Measurements from ENCODE around the gene TPP1.
A peak's percentile ranks its signal among the peaks of the same experiment; 100 is the strongest.

Gene TPP1

DNA sequence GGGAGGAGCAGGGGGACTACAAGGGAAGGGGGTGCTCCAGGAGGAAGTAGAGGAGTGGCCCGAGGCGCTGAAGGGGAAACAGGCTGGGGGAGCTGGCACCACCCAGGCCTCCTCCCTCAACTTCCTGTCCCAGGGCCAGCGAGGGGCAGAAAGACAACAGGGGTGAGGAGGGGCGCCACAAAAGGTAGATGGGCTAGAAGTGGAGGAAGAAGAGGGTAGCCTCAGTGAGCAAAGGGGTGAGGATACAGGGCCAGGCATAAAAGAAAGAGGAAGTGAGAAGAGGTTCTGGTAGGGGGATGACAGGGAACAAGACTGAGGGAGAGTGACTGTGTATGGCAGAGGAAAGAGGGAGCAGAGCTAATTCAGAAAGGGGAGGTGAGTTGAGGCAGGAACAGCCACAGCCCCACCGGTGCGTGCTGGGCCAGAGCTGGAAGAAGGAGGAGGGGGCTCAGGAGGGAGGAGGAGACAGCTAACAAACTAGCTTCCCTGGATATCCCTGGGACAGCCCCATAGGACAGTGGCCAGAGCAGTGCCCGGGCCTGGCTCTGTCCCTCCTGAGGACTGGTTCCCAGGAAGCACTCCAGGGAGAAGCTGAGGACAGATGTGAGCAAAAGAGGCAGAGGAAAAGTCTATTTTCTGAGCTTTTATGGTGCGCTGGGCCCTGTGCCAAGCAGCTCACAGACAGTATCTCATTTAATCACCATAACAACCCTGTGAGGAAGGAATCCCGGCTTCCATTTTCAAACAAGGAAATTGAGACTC, 27.9 kb upstream of the TPP1 start:
- DNase-seq = peak; percentile 45

DNA sequence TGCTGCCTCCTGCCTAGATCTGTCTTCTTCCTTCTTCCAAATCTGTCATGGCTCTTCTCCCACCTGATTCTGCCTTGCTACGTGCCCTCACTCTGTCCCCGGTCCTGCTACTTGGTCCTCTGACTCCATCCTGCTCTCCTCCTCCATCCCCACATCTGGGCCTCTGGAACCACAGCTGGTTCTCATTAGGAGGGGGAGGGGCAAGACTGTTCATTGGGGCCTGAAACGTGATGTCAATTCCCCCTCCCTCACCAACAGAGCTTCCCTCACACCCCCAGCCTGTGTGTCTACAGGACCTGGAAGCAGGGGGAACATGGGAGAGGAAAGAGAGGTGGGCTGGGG, 27.3 kb upstream of the TPP1 start:
- DNase-seq = peak; percentile 14

DNA sequence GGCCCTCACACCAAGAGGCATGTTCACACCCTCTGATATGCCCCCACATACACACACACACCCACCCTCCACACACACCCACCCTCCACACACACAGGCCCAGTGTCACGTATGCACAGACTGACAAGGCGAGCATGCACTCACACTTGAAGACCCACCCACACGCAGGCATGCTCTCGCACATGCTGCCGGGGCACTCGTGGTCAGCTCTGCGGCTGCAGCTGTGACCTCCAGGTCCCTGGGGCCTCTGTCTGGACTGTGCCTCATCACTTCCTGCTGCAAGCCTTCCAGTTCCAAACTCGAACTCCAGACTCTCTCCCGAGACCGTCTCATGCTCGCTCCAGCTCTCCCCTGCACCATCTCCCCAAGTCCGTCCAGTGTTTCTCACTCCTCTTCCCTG, 26.8 kb upstream of the TPP1 start:
- no peak for DNase-seq

DNA sequence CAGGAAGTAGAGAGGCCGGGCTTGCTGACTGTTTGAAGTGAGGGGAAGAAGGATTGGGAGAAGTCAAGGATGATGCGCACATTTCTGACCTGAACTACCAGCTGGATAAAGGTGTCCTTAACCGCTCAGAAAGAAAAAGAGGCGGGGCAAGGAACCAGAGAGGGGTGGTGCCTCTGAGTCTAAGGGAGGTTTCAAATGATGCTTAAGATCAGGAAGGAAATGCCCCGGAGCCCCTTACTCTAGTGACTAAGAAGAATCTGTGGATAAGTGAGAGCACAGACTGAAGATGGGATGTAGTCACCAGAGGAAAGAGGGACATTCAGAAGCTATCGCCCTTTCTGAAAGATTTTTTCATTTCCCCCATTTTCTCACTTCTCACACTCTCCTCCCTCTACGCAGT, 23.7 kb upstream of the TPP1 start:
- DNase-seq = no peak

DNA sequence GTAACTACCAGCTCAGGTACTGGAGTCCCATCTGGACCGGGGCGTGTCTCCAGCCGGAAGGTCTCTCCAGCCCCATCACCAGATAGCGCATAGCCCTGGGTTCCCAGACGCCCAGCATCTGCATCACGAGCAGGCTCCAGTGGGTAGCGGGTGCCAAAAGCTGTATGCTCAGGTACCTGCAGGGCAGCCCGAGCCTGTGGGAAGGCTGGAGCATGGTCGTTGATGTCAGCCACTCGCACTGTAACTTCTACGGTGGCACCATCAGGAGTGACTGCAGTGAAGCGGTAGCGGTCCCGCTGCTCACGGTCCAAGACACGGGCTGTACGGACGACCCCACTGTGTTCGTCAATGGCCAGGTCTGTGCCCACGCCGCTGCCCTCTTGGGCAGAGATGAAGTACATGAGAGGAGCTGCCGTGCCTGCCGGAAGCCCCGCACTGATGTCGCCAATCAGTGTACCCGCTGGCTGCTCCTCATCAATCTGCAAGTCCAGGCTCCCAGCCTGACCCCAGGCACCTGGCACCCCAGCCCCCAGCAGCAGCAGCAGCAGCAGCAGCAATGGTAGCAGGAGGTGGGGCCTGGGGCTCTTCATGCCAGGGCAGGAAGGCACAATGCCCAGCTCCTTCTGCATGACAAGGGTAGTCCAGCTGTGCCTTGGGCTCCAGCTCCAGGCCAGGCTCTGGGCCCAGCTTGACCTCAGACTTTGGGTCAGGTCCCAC, 21.9 kb upstream of the TPP1 start:
- DNase-seq = no peak

DNA sequence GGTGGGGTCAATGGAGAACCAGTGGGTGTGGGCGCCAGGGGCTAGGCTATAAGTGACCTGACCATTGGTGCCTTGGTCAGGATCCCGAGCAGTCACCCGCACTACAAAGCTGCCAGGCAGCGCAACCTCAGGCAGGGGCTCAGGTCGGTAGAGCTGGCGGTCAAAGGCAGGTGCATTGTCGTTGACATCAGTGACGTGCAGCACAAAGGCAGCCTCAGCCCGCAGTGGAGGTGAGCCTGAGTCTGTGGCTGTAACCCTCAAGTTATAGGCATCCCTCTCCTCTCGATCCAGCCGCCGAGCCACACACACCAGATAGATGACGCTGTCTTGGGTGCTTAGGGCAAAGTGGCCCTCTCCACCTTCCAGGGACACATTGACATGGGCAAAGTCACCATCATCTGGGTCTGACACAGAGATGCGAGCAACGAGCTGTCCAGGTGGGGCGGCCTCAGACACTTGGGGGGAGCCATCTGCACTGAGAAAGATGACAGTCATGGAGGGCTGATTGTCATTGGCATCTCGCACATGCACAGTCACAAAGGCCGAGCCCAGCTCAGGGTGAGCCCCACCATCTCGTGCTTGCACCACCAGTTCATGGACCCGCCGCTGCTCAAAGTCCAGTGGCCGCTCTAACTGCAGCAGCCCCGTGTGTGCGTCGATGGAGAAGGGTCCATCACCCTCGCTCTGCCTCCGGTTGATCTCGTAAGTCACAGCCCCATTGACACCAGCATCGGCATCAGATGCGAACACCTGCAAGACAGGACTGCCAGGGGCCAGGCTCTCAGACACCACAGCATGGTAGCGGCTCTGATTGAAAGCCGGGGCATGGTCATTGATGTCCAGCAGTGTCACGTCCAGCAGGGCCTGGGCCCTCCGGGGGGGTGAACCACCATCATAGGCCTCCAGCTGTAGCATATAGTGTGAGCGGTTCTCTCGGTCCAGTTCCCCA, 21.1 kb upstream of the TPP1 start:
- DNase-seq = no peak

DNA sequence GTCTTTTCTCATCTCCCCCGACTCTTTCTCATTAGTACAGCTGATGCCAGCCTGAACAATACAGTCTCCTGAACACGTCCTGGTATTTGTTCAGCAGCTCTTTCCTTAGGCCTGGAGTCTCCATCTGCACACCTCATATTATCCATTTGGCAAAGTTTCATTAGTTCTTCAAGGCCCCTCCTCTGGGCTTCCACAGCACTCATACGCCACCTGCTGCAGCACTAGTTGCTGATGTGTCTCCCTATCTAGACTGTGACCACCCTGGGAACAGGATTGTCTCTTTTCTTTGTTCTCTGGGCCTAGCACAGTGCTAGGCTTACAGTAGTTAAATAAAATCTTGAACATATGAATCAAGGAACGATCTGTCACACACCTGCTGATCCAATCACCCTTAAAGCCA, 19.2 kb upstream of the TPP1 start:
- no peak for DNase-seq

DNA sequence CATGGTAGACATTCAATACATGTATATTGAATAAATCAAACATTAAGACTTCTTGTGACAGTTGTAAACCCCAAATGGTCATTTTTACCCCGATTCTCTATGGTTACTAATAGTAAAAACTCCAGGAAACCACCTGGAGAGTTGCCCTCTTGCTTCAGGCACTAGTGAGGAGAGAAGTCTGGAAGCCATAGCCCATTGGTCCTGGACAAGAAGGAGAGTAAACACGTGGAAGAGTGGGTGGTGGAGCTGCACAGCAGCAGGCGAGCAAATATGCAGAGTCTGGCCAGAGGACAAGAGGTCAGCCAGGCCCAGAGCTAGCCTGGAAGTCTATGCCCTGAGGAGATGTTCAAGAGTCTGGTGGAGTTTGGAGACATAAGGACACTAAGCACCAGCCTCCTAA, 18.6 kb upstream of the TPP1 start:
- DNase-seq = no peak

DNA sequence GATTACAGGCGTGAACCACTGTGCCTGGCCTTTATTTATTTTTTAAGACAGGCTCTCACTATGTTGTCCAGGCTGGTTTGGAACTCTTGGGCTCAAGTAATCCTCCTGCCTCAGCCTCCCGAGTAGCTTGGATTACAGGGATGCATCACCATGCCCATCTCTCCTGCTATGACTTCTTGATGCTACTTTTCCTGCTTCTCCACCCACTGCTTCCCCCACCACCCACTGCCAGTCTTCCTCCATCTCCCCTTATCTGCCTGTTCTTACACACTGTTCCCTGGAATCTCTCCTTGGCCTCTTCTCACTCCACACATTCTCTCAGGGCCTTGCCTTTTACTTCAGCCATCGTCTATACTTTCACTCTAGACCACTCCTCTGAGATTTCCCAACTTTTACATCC, 17.3 kb upstream of the TPP1 start:
- no peak for DNase-seq

DNA sequence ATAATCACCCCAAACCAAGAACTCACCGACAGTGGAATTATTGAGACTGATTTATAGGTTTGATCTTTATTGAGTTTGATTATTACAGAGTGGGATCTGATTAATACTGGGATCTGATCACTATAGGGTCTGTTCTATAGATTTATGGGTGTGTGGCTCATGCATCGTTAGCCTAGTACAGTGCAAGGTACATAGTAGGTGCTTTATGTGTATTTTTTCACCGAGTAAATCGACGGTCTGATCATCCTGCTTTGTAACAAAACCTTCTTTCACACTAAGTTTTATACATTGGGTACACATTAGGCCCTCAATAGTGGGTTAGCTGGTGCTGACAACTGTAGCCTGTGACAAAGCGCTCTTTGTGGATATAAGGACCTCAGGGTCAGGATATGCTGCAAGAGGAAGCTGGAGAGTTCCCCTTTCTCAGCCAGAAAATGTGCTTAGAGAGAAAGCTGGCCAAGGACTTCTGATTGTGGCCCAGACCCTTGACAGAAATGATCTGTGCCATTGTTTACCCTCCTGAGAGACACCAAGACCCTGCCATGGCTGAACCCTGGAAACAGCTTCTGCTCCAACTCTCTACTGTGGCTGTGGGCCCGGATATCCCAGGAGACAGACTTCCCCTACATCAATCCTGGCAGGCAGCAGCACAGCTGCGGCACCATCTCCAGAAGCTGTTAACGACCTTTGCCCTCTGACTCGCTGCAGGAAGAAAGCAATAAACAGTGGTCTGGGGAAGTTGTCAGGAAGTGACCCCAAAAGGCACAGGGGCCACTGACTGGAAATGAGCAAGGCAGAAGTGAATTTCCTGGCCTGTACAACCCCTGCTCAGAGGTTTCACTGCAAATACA, 16.1 kb upstream of the TPP1 start:
- DNase-seq = no peak

DNA sequence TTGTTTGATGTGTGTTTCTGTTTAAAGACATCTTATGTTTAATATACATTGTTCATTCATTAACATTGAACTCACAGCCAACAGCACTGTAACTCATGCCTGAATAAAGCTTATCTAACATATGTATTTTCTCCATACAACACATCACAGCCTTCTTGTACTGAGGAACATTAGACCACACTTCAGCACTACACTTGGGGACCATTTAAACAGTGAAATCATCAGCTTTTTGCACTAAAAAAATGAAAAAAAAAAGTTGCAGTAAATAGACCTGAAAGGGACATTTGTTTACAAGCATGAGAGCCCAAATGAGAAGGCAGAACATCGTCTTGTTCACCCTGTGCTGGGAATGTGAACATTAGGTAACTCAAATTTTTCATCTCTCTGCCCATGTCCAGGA, 15.3 kb upstream of the TPP1 start:
- DNase-seq = no peak

DNA sequence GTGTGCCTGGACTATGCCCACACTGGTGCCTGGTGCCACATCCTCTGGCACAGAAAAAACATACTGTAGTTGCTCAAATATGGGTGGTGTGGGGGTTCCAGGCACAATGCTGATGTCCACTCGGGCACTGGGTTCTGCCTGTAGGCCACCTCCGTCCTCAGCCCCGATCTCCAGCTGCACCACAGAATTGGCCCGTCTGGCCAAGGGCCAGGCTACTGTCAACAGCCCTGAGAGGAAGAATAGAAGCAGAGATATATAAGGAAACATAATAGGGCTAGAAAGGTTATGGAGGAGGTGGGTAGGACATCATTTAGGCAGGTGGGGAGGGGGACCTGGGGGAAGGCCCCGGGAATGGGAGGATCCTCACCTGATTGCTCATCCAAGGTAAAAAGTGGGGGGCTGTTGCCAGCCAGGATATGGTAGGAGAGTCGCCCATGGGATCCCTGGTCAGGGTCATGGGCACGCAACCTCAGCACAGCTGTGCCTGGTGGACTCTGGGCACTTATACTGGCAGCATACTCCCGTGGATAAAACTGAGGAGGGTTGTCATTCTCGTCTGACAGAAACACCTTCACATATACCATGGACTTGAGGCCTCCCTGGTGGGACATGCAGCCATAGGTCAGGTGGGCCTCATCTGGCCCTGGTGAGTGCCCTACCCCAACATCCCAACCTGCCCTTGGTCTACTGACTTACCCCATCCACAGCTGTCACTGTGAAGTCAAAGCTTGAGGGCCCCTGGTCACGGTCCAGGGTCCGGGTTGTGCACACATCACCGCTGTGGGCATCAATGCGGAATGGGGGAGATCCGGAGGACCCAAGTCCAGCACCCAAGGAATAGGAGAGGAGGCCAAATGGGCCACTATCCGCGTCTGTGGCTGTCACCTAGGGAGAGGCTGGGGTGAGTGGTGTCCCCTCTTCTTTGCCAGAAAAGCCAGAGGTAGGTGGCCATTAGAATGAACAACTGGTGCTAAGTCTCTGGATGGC, 14.5 kb upstream of the TPP1 start:
- no peak for DNase-seq

DNA sequence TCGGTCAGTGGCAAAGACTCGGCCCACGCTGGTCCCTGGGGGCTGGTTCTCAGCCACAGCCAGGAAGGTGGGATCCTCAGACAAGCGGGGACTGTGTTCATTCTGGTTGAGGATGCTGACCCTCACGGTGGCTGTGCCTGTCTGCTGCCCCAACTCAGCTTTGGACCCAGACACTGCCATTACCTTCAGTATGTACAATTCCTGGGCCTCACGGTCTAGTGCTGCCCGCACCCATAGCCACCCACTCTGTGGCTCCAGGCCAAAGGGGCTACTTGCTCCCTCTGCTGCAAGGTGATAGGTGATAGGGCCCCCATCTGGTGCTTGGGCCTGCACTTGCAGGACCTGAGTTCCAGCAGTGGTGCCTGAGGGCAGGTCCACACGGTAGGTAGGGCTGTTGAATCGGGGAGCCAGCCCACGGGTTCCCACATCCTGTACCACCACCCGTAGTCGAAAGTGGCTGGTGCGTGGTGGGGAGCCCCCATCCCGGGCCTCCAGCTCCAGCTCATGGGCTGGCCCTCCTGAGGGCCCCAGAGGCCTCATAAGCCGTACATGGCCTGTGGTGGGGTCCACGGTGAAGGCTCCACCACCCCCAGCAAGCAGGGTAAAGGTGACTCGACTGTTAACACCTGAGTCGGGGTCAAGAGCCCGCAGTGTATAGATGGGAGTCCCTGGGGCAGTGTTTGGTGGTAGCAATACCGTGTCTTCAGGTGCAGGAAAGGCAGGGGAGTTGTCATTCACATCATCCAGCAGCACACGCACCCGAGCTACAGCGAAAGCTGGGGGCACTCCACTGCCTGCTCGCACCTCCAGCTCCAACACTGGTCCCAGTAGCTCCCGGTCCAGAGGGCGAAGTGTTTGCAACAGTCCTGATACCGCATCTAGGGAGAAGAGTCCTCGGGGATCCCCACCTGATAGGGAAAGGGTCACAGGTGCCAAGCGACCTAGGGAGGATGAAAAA, 13.2 kb upstream of the TPP1 start:
- no peak for DNase-seq

DNA sequence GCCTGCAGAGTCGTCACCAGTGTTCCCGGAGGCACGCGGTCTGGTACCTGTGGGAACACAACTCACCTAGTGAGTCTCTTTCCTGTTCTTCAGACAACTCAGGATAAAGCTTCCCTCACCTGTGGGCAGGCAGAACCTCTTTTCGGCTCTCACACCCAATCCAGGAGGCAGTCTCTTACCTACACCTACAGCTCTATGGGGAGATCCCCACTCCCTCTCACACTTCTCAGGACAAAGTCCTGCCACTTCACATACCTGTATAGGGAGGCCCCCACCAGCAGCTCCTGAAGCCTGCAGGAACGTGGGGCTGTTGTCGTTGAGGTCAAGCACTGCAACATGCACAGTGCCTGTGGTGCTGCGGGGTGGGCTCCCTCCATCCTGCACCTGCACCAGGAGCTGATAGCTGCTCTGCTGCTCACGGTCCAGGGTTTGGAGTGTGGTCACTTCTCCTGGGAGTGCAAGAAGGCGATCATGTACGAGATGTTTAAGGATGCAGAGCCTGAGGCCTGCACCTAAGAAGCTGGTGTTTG, 12.2 kb upstream of the TPP1 start:
- DNase-seq = no peak

DNA sequence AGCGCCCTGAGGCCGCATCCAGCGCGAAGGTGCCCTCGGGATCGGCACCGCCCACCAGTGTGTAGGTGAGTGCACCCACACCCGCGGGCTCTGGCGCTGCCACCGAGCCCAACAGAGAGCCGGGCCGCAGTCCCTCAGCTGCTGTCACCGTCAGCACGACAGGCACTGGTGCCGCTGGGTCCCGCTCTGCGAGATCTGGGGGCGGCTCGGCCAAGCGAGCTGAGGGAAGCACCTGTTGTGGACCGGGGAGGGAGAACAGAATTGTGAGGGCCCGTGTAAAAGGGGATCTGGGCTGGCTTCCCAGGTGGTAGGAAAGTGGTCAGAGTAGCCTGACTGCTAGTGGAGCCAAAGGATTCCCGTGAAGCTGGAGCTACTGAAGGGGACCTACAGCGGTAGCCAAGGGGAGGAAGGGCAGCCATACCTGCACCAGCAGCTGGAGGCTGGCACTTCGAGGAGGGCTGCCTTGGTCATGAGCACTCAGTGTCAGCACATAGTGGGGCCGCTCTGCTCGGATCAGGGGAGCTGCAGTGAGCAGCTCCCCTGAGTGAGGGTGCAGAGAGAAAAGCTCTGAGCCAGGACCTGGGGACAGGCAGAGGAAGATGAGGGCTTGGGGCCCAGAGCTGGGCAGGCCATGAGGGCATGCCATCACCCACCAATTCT, 11.5 kb upstream of the TPP1 start:
- DNase-seq = no peak

DNA sequence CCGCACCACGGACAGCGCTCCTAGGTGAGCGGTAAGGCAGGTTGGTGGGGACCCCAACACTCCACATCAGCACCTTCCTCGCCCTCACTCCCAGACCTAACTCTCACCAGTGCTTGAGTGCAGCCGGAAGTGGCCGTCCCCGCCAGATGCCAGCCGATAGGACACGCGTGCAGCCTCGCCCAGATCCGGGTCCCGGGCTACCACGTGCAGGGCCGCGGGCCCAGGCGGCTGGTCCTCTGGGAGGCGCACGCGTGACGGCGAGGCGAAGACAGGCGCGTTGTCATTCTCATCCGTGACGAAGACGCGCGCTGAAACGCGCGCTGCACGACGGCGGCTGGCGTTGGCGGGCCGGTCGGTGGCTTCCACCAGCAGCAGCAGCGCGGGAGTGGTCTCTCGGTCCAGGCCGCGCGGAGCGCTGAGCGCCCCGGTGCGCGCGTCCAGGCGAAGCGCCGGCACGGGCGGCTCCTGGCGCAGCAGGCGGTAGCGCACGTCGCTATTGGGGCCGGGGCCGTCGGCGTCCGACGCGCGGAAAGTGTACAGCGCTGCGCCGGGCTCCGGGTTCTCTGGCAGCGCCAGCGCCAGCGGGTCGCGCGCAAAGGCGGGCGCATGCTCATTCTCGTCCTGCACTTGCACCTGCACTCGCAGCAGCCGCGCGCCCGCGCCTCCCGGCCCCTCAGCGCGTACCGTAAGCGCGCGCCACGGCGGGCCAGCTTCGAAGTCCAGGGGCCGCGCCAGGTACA, 10.8 kb upstream of the TPP1 start:
- no peak for DNase-seq

DNA sequence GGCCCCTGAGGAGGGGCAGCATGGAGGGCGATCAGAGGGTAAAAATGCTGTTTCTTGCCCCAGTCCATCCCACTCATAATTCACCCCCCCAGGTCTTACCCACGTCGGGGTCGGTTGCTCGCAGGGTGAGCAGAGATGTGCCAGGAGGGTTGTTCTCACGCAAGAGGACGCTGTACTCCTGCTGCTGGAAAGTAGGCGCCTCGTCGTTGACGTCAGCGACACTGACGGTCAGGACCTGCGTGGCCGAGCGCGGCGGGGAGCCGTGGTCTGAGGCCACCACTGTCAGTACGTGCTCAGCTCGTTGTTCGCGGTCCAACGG, 10.3 kb upstream of the TPP1 start:
- DNase-seq = no peak

DNA sequence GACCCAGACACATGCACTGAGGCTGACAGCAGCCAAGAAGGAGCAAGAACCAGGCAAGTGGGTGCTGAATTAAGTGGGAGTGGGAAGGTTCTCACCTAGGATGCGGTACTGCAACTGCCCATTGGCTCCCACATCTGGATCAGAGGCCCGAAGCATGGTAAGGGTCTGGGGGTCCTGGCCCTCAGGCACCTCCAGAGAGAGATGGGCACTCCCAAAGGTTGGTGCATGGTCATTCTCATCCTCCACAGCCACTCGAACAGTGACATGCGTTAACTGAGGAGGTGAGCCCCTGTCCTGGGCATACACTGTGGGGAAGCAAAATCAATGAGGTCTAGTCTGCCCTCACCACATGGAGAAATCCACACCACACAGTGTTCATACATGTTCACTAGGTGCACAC, 9.3 kb upstream of the TPP1 start:
- DNase-seq = no peak

DNA sequence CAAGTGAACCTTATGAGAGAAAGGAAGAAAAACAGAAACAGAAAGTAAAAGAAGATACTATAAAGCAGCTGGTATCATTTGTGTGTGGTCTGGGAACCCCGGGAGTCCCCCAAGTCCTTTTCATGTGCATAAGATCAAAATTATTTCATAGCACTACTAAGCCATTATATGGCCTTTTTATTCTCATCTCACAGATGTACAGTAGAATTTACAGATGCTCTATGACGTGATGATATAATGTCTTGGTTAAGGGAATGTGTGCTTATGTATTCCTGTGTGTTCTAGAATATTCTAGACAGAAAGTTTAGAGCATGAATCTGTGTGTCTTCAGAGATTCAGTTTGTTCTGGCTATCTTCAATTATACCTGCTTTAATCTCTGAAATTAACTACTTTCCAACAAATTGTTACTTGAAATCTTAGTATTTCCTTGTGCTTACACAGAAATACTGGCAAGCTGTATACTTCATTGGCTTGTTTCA, 8.6 kb upstream of the TPP1 start:
- no peak for DNase-seq
